NOMO-1 treated with dmso at 0.1 percent for 144 hours (cell line): ENCODE measurements around the gene DOCK8.
A peak's percentile ranks its signal among the peaks of the same experiment; 100 is the strongest.

Experiments
- DNase-seq: peaks from one replicate; lab custom pipeline; 2025; ENCODE audit not compliant: unreplicated experiment; lab: John Stamatoyannopoulos, UW

DOCK8 gene

DNA sequence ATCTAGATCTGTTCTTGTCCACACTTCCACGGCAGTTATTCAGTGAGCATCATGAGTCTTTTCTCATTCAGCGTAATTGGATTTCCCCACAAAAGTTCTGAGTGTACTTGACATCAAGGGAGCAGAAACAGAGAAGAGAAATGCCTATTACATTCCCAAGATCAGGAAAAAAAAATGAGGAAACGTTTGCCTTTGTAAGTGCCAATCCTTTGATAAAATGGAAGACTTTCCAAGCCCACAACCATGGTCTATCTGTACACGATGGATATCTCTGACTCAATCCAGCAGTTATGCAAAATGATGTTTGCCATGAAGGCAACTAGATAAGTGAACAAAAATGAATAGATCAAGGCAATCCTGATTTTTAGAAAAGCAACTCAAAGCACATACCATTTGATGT is 235.9 kb downstream of the DOCK8 start:
- DNase-seq: no peak

DNA sequence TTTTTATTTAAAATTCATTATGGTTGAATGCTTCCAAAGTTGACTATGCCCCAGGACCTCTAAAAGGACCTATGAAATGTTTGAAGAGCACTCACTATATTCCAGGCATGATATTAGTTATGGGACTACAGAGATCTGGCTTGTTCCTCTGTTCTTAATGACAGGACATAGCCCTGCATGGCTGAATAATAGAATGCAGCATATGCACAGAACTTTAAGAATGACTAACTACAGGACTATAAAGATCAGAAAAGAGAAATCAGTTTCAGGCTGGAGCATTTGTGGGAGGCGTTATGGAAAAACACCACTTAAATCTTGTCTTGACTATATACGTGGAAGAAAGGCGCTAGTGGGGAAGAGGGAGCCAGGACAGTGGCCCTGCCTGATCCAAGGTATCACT is 239.2 kb downstream of the DOCK8 start:
- no peak for DNase-seq

DNA sequence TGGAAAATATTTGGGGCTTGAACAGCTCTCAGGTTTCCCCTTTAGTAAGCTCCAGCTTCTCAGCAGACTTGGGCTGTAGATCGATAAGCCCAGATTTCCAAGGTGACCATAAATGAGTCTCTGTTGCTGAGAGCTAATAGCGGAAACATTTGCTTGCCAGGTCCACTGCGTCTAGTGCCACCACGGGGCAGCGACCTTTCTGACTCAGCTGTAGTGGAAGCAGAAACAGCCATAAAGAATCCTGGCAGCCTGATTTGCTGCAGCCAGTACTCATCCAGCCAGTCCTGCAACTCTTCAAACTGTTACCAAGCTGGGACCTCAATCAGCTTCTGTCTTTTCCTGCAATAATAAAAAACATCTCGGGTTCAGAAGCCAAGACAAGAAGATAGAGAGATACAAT is 241.7 kb downstream of the DOCK8 start:
- no peak for DNase-seq

DNA sequence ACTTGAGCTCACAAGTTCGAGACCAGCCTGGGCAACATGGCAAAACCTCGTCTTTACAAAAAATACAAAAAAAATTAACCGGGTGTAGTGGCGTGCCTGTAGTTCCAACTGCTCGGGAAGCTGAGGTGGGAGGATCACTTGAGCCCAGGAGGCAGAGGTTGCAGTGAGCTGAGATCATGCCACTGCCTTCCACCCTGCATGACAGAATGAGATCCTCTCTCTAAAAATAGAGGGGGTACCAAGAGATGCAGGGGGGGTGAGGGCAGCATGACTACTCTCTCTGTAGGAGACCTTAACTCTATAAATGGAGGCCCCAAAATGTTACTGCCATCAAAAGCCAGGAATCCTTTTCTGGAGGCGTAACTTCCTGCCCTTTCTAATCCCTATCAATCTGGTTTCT is 243.9 kb downstream of the DOCK8 start:
- no peak for DNase-seq

DNA sequence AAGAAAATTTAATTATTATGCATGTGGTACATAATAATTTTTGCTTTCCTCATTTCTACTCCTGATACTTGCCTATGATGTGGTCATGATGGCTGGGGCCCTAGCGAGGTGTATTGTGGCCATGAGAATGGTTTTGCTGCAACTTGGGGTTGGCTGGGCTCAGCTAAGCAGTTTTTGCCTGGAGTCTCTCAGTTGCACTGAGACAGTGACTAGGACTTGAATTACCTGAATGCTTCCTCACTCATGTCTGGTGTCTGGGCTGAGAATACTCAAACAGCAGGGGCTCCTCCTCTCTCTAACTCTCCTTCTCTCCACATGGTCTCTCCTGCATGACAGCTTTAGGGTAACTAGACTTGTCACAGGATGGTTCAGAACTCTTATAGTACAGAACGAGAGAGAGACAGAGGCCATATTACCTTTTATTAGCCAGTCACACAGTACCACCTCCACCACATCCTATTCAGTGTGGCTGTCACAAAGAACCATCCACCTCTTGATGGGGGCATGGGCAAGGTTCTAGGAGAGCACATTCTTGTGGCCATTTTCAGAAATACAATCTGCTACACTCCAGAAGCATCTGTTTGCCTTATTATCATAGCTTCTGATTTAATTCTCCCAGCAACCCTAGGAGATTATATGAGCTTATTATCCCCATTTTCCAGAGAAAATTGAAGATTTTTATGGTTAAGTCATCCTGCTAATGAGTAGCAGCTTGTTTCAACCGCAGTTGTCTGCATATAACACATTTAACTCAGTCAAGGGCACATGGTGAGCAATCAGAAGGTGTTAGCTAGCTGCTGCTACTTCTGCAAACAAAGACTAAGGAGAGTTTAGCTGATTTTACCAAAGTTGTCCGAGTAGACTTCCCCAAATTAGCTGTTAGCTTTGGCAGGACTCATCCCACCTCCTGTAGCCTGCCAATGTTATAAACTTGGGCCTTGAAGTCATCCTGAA is 245.1 kb downstream of the DOCK8 start:
- no peak for DNase-seq

DNA sequence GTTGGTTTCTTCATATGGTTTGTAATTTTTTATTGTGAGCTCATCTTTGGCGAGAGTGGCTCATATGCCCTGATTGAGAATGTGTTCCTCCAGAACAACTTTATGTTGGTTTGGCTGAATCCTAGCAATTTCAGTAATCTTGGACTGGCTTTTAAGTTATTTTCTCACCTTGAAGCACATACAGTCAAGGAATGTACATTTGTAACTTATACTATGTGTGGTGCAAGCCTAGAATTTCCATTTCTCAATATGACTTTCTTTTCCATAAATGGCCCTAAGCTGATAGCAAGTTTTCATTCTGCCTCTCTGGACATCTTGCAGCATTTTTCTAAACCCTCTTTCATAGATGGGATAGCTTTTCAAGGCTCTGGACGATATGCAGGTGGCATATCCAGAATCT is 247.5 kb downstream of the DOCK8 start:
- DNase-seq: no peak

DNA sequence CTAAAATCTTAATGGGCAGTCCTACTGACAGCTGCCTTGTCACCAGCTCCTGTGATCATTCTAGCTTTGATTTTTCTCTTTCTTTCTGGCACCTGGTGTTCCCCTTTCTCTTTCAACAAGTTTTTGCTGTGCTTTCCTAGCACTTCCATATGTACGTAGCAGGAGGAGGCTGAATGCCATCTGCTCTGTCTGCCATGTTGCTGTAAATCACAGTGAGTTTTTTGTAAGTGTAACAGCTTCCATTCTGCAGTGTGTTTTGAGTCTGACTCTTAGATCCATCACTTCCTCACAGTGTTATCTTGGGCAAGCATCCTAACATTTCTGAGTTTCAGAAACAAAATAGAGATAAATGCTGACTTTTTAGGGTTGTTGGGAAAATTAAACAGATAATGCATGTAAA is 247.9 kb downstream of the DOCK8 start:
- DNase-seq: no peak

DNA sequence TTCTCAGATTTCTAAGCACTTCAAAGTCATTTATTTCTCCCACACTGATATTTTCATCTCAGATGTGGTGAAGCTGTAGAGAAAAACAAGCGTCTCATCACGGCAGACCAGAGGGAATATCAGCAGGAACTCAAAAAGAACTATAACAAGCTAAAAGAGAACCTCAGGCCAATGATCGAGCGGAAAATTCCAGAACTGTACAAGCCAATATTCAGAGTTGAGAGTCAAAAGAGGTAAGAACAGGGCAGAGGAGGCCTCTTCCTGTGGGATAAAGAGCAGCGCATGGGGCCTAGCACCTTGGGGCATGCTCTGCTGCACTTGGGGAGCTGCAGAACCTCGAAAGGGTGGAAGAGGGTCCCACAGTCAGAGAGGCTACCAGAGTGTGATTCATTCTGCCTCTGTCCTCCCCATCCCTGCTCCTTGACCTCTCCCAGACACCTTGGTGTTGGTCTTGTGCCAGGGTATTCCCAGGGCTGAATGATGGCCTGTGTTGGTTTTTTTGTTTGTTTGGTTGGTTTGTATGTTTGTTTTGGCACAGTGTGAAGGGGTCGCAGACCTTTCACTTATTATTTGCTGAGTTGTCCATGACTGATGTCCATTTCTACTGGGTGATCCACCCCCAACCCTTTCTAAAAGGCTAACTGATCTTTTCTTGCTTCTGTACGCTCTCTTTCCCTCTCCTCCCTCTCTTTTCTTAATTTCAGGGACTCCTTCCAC is 248.9 kb downstream of the DOCK8 start:
- DNase-seq: no peak

DNA sequence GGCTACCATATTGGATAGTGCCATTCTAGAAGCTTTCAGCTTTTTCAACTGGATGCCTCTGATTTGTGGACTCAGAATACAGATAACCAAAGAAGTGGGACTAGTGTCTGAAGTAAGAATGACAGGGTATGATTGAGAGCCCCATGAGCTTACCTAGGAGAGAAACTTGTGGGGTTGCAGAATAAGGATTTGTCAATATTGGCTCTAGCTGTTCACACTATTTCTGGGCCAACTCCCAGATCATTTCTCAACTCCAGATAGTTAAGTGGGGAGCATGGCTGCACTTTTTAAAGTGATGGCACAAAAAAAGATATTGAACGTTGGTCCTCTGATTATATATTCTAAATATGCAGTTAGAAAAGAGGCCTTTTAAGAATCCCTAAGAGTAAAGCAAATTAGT is 252.1 kb downstream of the DOCK8 start:
- DNase-seq: no peak

DNA sequence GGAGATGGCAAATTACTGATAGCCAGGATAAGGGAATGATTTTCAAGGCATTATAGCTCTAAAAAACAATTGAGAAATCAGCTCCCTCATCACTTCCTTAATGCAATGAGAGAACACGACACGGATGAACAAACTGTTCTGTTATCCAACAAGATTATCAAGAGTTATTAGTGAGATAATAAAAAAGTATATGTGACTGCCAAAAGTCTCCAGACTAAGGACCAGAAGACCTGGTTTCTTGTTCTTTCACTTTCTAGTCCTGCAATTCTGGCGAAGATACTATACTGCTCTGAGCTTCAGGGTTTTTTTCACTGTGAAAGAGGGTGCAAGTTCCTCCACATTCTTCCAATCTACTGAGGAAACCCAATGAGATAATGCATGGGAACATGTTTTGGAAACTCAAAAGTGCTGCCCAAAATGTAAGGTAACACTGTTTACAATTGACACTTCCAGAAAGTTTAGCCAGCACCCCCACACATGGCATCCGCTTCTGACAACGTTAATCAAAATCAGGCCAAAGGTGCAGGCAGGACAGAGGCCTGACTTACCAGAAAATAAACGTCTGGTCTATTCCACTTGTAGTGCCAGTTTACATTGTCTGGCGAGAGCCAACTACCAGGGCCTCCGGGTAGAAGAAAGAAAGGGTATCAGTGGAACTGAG is 254.2 kb downstream of the DOCK8 start:
- no peak for DNase-seq

DNA sequence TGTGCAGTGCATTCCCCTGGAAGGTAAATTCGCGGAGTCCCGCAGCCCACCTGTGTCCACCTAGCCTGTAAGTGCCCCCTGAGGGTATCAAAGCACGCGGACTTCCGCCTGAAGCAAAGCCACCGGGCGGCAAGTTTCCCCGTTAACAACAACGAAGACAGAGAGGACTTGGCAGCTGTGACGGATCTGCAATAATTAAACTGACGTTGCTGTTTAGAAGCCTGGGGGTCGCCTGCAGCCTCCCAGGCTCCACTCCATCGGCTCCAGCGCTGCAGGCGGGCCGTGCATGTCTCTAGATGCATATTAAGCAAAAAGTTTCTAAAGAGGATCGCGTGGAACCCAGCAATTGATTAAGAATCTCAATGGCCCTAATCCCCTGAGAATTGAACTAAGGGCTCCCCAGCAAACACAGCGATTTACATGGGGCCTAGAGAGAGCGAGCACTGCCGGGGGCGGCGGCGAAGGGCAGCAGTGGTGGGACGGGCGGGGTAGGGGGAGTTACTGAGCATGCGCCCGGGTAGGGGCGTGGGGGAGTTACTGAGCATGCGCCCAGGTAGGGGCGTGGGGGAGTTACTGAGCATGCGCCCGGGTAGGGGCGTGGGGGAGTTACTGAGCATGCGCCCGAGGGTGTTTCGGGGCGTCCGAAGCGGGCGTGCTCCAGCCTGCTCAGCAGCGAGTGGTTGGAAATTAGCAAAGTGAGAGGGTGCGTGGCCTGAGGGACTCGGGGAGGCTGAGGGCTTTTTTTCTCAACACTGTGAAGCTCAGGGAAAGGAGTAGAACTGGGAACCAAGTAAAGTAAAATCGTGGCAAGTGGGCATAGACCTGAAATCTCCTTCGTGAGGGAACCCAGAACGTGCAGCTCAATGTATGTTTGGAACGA is 255.2 kb downstream of the DOCK8 start:
- DNase-seq: peak; percentile 37

DNA sequence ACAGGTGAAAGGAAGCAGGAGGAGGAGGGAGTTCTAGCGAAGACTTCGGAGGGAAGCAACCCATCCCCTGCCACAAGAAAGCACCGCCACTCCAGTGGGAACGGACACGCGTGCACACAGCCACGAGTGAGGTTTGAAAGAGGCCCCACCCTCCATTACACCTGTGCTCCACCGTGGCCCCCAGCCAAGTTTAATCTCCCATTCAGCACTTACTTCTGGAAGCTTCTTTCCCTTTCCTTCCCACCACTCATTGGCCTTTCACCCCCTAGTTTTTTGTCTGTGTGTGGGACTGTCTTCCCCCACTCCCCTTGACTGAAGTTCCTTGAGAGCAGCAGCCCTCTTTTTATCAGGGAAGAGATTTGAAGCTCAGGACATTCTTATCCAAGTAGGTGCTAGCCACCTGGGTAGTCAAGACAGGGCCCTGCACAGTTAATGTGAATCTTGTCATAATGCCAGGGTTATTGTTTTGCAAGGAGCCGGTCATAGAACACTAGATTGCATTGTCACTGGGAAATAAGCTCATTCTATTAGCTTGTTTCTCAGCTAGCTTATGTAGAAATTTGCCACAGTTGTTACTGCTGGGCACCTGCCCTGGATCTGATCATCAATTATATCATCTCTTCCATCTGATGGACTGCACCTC is 256.0 kb downstream of the DOCK8 start:
- DNase-seq: no peak

DNA sequence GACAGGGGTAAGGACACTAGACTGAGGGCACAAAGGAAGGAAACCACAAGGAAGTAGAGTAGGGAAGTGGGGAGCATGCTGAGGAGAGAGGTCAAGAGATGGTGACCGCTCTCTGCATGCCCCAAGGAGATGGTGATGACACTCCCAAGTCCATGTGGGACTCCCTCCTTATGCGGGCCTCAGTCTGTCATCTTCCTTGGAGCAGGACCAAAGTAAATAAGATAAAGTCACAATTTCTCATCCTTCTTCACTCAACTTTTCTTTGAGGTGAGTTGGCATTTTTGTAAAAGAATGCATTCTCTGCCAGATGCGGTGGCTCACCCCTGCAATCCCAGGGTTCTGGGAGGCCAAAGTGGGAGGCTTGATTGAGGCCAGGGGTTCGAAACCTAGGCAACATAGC is 256.7 kb downstream of the DOCK8 start:
- DNase-seq: no peak

DNA sequence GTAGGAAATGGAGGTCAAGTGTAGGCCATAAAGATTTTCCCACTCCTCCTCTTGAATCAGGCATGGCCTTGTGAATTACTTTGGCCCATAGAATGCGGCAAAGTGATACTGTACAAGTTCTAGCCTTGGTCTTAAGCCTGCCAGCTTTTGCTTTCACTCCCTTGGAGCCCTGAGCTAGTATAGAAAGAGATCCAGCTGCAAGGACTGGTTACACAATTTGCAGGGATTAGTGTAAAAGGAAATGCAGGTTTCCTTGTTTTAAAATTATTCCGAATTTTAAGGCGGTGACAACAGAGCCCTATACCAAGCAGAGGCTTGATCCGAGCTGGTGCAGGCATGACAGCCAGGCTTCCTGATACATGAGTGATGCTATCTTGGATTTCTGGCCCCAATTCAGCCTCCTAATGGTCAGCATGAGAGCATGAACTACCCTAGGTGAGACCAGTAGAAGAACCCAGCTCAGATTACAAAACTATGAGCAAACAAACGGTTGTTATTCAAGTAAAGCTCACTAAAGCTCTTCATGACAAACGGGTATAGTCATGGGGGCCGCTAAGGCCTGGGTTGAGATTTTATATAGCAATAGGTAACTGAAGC is 257.9 kb downstream of the DOCK8 start:
- no peak for DNase-seq

DNA sequence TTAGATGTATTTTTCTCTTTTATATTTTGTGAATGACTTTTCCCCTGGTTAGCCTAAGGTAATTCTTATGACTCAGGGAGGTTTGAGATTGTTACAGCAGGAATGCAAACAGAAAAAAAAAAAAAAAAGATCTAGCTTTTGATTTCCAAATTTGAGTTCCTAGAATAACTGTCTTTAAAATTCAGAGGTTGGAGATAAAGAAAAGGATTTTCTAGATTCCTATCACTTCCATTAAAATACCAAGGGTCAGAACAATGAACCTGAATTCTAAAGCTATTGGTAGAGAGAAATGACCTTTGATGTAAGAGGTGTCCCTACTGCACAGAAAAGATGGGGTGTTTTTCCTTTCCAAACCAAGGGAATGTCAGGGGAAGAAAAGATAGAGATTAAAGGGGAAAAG is 262.5 kb downstream of the DOCK8 start:
- DNase-seq: no peak

DNA sequence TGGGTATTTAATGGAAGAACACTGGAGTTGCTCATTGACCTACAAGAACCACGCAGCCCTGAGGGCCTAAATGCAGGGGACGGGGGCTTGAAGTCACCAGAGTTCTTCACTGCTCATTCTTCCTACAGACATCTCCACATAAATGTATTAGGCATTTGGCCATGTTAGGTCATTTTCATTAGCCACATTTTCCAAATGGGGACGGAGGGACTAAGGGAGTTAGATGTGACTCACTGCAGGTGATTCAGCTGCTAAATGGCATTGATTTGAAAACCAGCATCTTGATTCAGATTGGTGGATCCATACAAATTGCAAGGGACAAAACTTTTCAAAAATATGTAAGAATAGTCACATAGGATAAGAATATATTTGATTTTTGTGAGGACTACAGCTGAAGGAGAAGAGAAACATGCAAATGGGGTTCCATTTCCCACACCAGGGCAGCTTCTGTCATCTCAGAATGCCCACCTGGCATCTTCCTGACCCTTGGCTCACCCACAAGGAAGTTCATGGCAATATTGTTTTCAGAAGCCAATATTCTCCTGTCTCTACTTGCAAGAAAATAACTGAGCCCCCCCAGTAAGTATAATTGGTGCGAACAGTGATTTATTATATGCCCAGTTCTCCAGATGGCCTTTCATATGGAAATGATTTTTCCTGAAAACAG is 264.8 kb downstream of the DOCK8 start:
- DNase-seq: no peak

DNA sequence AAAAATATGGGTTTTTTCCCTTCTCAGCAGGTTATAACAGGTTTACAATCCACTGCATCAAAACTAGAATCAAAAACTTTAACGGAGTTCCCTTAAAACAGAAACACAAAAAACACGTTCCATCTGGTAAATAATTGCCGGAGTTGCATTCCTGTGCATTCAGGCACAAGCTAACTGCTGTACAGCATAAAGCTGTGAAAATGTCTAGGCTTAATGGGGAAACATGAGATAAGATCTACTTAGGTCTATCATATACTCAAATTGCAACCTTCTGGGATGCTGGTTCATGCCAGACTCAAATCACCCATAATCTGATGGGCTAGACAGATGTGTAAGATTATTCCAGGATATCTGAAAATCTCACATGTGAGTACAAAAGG is 265.3 kb downstream of the DOCK8 start:
- no peak for DNase-seq

DNA sequence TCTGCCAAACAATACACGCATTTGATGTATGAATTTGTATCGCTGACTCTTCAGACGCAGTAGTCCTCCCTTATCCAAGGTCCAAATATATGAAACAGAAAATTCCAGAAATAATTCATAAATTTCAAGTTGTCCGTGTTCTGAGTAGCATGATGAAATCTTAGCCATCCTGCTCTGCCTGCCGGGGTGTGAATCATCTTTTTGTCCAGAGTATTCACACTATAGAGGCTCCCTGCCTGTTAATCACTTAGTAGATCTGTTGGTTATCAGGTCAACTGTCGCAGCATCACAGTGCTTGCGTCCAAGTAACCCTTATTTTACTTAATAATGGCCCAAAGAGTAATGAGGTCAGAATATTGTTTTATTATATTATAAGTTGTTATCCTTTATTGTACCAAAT is 268.1 kb downstream of the DOCK8 start:
- DNase-seq: no peak

DNA sequence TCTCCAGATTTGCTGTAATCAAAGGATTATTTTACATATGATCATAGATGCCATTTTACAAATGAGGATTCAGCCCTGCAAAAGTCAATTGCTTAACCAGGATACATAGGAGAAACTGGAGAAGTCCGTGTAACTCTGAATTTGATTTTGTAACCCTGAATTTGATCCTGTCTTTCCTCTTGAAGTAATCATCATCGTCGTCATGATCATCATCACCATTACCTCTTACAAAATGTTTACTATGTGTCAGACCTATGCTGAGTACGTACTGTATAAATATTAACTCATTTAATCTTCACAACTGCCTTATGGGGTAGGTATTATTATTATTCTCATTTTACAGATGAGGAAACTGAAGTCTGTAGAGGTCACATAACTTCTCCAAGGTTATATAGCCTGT is 271.5 kb downstream of the DOCK8 start:
- DNase-seq: no peak

DNA sequence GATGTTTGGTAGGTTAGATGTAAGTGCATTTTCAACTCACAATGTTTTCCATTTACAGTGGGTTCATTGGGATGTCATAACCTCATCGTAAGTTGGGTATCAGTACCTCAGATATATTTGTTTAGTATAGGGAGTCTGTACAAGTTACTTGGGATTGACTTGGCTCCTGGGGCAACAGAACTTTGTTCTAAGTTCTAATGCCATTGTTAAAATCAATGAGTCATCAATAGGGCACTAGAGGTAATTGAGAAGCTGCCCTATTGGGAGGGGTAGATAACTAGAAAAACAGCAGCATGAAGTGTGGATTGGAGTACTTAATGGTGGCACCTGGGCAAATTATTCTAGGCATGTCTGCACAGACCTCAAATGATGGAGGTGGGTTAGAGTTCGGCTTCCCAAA is 272.8 kb downstream of the DOCK8 start:
- DNase-seq: no peak
